AG04450 (cell line): ENCODE measurements around the gene FILIP1L. TPM values are rescaled to one million over a fixed set of nuclear protein-coding genes. Genes with fewer than 3 reads are reported as not detected.
A peak's percentile ranks its signal among the peaks of the same experiment; 100 is the strongest.

Source experiments
- CTCF ChIA-PET: fragments of 300-600, 350-600 bp; formaldehyde crosslinking; extraction: SDS; loops from one replicate; lab custom pipeline; 2022; ENCODE audit warnings: antibody characterized with exemption, inconsistent platforms; lab: Charles Lee
- POLR2A ChIA-PET: fragments of 350-600 bp; formaldehyde crosslinking; extraction: SDS; loops from one replicate; lab custom pipeline; 2021; ENCODE audit warnings: antibody characterized with exemption, inconsistent platforms; lab: Yijun Ruan, JAX
- DNase-seq: peaks from one replicate; pipeline ENCODE4 v3.0.0-alpha.2; 2011; ENCODE audit warnings: low read depth, low spot score
- H3K27ac ChIP-seq: one replicate; pipeline ENCODE4 v1.5.1; 2012; ENCODE audit warnings: low read depth, low read length, control low read depth
- H3K27me3 ChIP-seq: one replicate; pipeline ENCODE4 v1.6.0; 2012; ENCODE audit warnings: low read length; ENCODE audit not compliant: control insufficient read depth, insufficient read depth
- H3K4me3 ChIP-seq: 2 replicates; pipeline ENCODE4 v1.5.1; 2011; ENCODE audit warnings: mild to moderate bottlenecking, low read depth, low read length, control low read depth
- H3K9me3 ChIP-seq: 2 replicates; pipeline ENCODE4 v1.5.1; 2012; ENCODE audit warnings: low read length; ENCODE audit not compliant: control insufficient read depth, insufficient read depth
- polyA plus RNA-seq: library from polyadenylated mRNA; depleted of rRNA; stranded (reverse); fragments of >200 nt; gene quantifications from 2 replicates; pipeline ENCODE4 v1.2.3, GENCODE V29; 2011
- TF ChIP-seq, protein P1 (sequence below): IDR thresholded peaks from 2 replicates; pipeline ENCODE4 v1.5.1; 2011; ENCODE audit warnings: low read depth, low read length, control low read depth, inconsistent platforms

Gene FILIP1L
- polyA plus RNA-seq, 1 experiment, result 75.5 TPM

DNA sequence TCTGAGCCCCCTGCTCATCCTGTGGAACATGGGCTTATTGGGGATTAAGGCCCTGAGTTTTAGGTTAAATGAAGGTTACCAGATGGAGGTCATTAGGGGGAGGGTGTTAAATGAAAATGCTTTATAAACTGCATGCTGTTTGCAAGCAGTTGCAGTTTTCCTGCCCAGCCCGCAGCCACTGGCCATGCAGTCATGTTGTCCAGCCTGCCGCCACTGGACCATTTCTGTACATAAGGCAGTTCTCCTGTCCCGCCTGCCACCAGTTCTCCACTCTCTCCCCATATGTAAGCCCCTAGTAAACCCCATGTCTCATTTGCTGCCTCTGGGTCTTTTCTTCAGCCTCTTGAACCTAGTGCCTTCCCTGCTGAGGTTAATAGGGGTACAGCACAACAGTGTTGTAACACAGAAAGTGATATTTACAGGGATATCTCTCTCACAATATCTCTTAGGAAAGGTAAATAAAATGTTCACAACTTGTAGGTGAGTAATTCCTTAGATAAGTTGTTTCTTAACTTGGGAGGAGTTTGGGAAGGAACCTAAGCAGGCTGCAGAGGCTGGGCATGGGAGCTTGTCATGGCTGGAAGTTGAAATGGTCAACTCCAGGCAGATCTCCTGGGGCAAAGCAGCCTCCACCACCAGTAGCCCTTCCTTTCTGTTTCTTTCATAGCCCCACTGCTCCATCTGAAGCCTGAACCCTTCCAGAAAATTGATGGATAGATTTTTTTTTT lies 148.5 kb downstream of the FILIP1L start:
- H3K9me3 ChIP-seq, result no peaks in the 10 kb centered on the region
- TF ChIP-seq, protein P1, sequence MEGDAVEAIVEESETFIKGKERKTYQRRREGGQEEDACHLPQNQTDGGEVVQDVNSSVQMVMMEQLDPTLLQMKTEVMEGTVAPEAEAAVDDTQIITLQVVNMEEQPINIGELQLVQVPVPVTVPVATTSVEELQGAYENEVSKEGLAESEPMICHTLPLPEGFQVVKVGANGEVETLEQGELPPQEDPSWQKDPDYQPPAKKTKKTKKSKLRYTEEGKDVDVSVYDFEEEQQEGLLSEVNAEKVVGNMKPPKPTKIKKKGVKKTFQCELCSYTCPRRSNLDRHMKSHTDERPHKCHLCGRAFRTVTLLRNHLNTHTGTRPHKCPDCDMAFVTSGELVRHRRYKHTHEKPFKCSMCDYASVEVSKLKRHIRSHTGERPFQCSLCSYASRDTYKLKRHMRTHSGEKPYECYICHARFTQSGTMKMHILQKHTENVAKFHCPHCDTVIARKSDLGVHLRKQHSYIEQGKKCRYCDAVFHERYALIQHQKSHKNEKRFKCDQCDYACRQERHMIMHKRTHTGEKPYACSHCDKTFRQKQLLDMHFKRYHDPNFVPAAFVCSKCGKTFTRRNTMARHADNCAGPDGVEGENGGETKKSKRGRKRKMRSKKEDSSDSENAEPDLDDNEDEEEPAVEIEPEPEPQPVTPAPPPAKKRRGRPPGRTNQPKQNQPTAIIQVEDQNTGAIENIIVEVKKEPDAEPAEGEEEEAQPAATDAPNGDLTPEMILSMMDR, result no peak
- H3K27ac ChIP-seq, result no peak overlapping the region
- H3K27me3 ChIP-seq, result no peaks in the 10 kb centered on the region
- ChIA-PET POLR2A (no interaction called here), CTCF (interaction anchor here (0.6 kb wide), 1 partner anchor 133 kb away, joined by 3 read pairs; no protein-coding TSS in a partner anchor)
- no peak for DNase-seq
- no peak overlapping the region for H3K4me3 ChIP-seq

DNA sequence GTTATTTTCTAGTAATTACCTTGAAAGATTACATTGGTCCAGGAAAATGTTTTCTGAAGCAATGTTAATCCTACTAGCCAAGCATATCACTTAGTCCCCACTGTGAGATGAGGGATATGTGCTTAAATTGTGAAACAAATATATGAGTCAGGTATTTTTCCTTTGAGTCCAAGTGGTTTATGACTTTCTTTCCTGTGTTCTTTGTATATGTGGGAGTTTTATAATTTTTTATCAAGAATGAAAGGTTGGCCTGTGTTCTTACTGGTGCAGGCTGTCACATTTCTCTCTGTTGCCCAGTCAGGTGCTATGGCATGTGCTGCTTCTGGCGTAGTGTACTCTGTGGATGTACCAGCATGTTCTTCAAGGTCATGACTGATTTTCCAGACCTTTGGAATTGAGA lies 149.2 kb downstream of the FILIP1L start:
- H3K9me3 ChIP-seq, result no peaks in the 10 kb centered on the region
- H3K27ac ChIP-seq, result no peak overlapping the region
- TF ChIP-seq, protein P1, result no peak
- H3K27me3 ChIP-seq, result no peaks in the 10 kb centered on the region
- CTCF ChIA-PET, result interaction anchor here (0.6 kb wide), 1 partner anchor 132 kb away, joined by 3 read pairs; no protein-coding TSS in a partner anchor
- DNase-seq, result no peak
- no peak overlapping the region for H3K4me3 ChIP-seq
- POLR2A ChIA-PET, result no interaction called here

DNA sequence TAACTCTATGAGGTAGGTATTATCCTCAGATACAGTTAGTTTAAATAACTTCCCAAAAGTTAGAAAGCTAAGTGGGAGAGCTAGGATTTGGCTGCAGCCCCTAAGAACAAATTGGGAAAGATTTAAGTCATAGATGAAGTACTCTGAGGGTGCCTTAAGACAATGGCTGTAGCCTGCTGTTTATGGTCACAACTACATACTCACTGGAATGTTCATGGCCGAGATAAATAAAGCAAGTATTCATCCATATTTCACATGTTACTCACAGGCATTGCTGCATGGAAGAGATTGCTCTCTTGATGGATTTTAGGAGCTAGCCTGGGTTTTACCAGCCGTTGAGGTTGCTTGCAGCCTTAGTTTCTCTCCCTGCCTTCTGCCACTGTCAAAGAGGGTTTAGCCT lies 151.6 kb downstream of the FILIP1L start:
- DNase-seq, result peak; percentile 68
- POLR2A ChIA-PET, result no interaction called here
- TF ChIP-seq, protein P1, result no peak
- no peak overlapping the region for H3K4me3 ChIP-seq
- H3K27me3 ChIP-seq, result no peaks in the 10 kb centered on the region
- CTCF ChIA-PET, result interaction anchor here (1.0 to 1.9 kb wide), 2 partner anchors 120 to 291 kb away, joined by 4 to 6 read pairs; no protein-coding TSS in a partner anchor
- H3K27ac ChIP-seq, result peak overlapping the region; percentile 59
- H3K9me3 ChIP-seq, result no peaks in the 10 kb centered on the region

DNA sequence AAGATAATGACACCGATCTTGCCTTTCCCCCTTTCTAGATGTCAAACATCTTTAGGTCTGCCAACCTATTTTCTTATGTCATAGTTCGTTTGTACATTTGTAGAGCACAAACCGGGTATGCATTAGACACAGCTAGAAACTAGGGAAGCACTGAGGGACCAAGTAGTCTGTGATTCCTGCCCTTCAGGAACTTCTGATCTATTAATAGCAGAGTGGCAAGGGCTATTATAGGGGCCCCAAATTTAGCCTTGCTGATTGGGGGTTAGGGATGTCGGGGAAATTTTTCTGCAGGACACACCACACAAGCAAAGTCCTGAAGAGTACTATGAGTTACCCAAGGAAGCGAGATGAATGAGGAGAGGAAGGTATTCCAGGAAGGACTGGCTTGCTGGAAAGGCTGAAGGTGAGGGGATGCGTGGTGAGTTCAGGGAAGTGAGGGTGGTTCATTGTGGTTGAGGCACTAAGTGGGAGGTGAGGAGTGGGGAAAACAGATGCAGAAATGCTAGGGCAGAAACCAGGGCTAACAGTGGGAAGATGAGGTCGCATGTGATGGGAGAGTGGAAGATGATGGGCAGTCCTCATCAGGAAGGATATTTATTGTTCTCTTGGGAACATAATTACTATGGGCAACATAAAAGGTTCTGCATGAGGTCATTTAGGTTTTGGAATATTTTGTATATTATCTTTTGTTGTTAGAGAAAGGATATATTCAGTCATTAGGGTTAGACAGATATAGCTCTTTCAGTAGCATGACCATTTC lies 152.4 kb downstream of the FILIP1L start:
- no peak for DNase-seq
- TF ChIP-seq, protein P1, result no peak
- Histone ChIP-seq H3K27ac (no peak overlapping the region), H3K4me3 (no peak overlapping the region), H3K27me3 (no peaks in the 10 kb centered on the region), H3K9me3 (no peaks in the 10 kb centered on the region)
- ChIA-PET CTCF (interaction anchor here (1.0 to 1.9 kb wide), 2 partner anchors 119 to 292 kb away, joined by 4 to 6 read pairs; no protein-coding TSS in a partner anchor), POLR2A (no interaction called here)
